ENCODE measurements around the gene MICU1. TPM values are rescaled to one million over a fixed set of nuclear protein-coding genes. Genes with fewer than 3 reads are reported as not detected.

Gene MICU1
- total RNA-seq, 2 experiments from 2014 or later = 9.4 to 12.1 TPM

DNA sequence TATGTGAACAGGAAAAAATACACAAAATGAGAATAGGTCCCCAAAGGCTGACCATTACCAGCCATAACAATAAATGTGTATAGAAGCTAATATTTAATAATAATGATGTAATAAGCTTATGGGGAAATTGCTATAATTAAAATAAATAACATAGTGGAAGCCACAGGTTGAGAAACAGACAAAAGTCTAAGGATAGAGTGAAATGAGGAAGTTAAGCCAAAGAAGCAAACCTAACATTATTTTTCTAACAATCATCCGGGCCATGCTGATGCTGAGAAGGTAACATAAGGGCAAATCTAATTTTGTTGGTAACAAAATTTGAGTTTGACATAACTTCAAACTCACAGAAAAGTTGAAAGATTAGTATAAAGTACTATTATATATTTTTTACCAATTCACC, 115.9 kb downstream of the MICU1 start:
- CTCF ChIA-PET = no interaction called here
- no peak for ATAC-seq (ENCODE audit: poor library complexity)

DNA sequence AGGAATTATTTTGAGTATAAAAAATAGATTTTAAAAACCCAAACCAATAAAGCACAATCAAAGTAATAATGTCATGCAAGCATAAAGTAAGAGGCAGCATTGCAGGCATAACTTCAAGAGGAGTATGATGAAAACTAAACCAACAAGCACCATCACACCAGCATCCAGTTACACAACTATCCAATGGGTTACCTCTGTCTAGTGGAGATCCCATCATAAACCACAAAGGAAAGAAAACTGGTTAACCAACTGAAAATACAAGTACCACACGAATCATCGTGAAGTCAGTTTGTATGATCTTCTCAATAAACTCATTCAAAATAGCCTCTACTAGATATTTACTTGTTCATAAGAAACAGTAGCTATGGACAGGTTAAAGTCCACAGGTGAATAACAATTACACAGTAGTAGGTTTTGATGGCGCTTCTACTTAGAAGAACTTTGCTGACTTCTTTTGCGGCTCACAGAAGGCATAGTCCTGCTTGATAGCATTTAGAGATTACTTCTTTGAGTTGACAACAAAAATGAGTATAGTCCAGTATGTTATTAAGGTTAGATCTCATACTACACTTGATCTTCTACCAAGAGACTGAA, 116.6 kb downstream of the MICU1 start:
- CTCF ChIA-PET = no interaction called here
- no peak overlapping the region for H3K4me3 ChIP-seq (ENCODE audit: low read length)

More for the DNA sequence above, 115.9 kb downstream of the MICU1 start:
- TF ChIP-seq, protein P1, sequence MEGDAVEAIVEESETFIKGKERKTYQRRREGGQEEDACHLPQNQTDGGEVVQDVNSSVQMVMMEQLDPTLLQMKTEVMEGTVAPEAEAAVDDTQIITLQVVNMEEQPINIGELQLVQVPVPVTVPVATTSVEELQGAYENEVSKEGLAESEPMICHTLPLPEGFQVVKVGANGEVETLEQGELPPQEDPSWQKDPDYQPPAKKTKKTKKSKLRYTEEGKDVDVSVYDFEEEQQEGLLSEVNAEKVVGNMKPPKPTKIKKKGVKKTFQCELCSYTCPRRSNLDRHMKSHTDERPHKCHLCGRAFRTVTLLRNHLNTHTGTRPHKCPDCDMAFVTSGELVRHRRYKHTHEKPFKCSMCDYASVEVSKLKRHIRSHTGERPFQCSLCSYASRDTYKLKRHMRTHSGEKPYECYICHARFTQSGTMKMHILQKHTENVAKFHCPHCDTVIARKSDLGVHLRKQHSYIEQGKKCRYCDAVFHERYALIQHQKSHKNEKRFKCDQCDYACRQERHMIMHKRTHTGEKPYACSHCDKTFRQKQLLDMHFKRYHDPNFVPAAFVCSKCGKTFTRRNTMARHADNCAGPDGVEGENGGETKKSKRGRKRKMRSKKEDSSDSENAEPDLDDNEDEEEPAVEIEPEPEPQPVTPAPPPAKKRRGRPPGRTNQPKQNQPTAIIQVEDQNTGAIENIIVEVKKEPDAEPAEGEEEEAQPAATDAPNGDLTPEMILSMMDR (IDR thresholded peaks at IDR 0.05) = no peak
- H3K36me3 Mint-ChIP-seq (ENCODE audit: low read depth) = peaks cover 49% of the 10 kb centered on the region
- H3K4me1 ChIP-seq (ENCODE audit: insufficient read depth, low read length) = no peaks in the 10 kb centered on the region
- no peak overlapping the region for H3K27ac ChIP-seq (ENCODE audit: low read depth in 1 of 2, low read length in 2 of 2)
- POLR2A ChIA-PET = no interaction called here
- H3K27me3 ChIP-seq (ENCODE audit: control insufficient read depth in 1 of 2, insufficient read depth in 2 of 2, low read length in 2 of 2) = no peaks in the 10 kb centered on the region
- H3K4me3 ChIP-seq (ENCODE audit: low read length) = no peak overlapping the region
- H3K9me3 Mint-ChIP-seq = peaks cover 12% of the 10 kb centered on the region
- peaks cover 0 to 5% of the 10 kb centered on the region in 2 experiments for H3K9me3 ChIP-seq (ENCODE audit: control insufficient read depth in 1 of 2, insufficient read depth in 1 of 2, low read length in 2 of 2)
- H3K4me3 Mint-ChIP-seq = no peak overlapping the region
- intact Hi-C loops (cut with DNase I, micrococcal nuclease) = no loop called here
- H3K4me1 Mint-ChIP-seq (ENCODE audit: low read depth) = no peaks in the 10 kb centered on the region
- no peaks in the 10 kb centered on the region for H3K27me3 Mint-ChIP-seq
- no peaks in the 10 kb centered on the region for H3K36me3 ChIP-seq (ENCODE audit: insufficient read depth, low read length)
- DNase-seq = no peak
- no peak overlapping the region for H3K27ac Mint-ChIP-seq

DNA sequence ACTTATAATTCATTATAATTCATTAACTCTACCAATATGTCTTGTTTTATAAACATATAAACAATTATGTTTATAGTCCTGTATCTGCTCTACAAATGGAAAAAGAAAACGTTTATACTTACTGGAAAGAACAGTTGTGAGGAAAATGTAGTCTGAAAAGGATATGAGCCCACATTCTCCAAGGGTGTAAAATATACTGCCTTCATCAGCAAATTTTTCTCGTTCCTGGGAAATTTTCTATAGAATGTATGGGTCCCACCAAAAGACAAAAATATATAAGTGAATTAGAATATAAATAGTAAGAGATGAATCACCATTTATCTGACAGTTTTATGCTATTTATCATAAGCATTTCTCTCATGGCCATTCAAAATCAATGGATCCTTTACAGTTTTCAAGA, 117.8 kb downstream of the MICU1 start:
- Mint-ChIP-seq H3K4me3 (no peak overlapping the region), H3K27ac (no peak overlapping the region)
- no peak overlapping the region for H3K4me3 ChIP-seq (ENCODE audit: low read length)

More for the DNA sequence above, 116.6 kb downstream of the MICU1 start:
- Histone ChIP-seq H3K27me3 (ENCODE audit: control insufficient read depth in 1 of 2, insufficient read depth in 2 of 2, low read length in 2 of 2) (no peaks in the 10 kb centered on the region), H3K27ac (ENCODE audit: low read depth in 1 of 2, low read length in 2 of 2) (no peak overlapping the region), H3K9me3 (ENCODE audit: control insufficient read depth in 1 of 2, insufficient read depth in 1 of 2, low read length in 2 of 2) (peaks cover 0 to under 1% of the 10 kb centered on the region in 2 experiments), H3K36me3 (ENCODE audit: insufficient read depth, low read length) (no peaks in the 10 kb centered on the region), H3K4me1 (ENCODE audit: insufficient read depth, low read length) (no peaks in the 10 kb centered on the region)
- no peaks in the 10 kb centered on the region for H3K27me3 Mint-ChIP-seq
- no peak for ATAC-seq (ENCODE audit: poor library complexity)
- H3K9me3 Mint-ChIP-seq = peaks cover 11% of the 10 kb centered on the region
- no peak overlapping the region for H3K4me3 Mint-ChIP-seq
- H3K4me1 Mint-ChIP-seq (ENCODE audit: low read depth) = no peaks in the 10 kb centered on the region
- TF ChIP-seq, protein P1 (IDR thresholded peaks at IDR 0.05) = no peak
- H3K27ac Mint-ChIP-seq = no peak overlapping the region
- H3K36me3 Mint-ChIP-seq (ENCODE audit: low read depth) = peaks cover 48% of the 10 kb centered on the region
- POLR2A ChIA-PET = no interaction called here
- intact Hi-C loops (cut with DNase I, micrococcal nuclease) = no loop called here
- DNase-seq = no peak

More for the DNA sequence above, 117.8 kb downstream of the MICU1 start:
- ATAC-seq (ENCODE audit: poor library complexity) = no peak
- peaks cover 2% of the 10 kb centered on the region for H3K4me1 Mint-ChIP-seq (ENCODE audit: low read depth)
- Histone ChIP-seq H3K27me3 (ENCODE audit: control insufficient read depth in 1 of 2, insufficient read depth in 2 of 2, low read length in 2 of 2) (no peaks in the 10 kb centered on the region), H3K9me3 (ENCODE audit: control insufficient read depth in 1 of 2, insufficient read depth in 1 of 2, low read length in 2 of 2) (no peaks in the 10 kb centered on the region), H3K36me3 (ENCODE audit: insufficient read depth, low read length) (no peaks in the 10 kb centered on the region), H3K27ac (ENCODE audit: low read depth in 1 of 2, low read length in 2 of 2) (no peak overlapping the region), H3K4me1 (ENCODE audit: insufficient read depth, low read length) (no peaks in the 10 kb centered on the region)
- ChIA-PET POLR2A (no interaction called here), CTCF (no interaction called here)
- TF ChIP-seq, protein P1 (IDR thresholded peaks at IDR 0.05) = no peak
- intact Hi-C loops (cut with DNase I, micrococcal nuclease) = no loop called here
- no peaks in the 10 kb centered on the region for H3K27me3 Mint-ChIP-seq
- H3K36me3 Mint-ChIP-seq (ENCODE audit: low read depth) = peaks cover 53% of the 10 kb centered on the region
- peaks cover 7% of the 10 kb centered on the region for H3K9me3 Mint-ChIP-seq
- no peak for DNase-seq
